GM15510 (cell line): ENCODE data around the gene WDR20.

Experiments
- POLR2A ChIP-seq: IDR thresholded peaks from 3 replicates; pipeline ENCODE4 v1.6.1; 2011; ENCODE audit warnings: borderline replicate concordance; ENCODE audit not compliant: insufficient read length; ENCODE audit errors: extremely low read depth

WDR20 gene

GRCh38 chr14:102184316-102185035 lies 44.8 kb downstream of the WDR20 start:
- no peak for TF ChIP-seq POLR2A

- no peak for TF ChIP-seq POLR2A
Measured at GRCh38 chr14:102185360-102185759, 45.7 kb downstream of the WDR20 start.

- TF ChIP-seq POLR2A = no peak
Measured at GRCh38 chr14:102187044-102187443, 47.3 kb downstream of the WDR20 start.

GRCh38 chr14:102187568-102188001 lies 47.9 kb downstream of the WDR20 start:
- TF ChIP-seq POLR2A = no peak

- no peak for TF ChIP-seq POLR2A
Measured at GRCh38 chr14:102188187-102188586, 48.5 kb downstream of the WDR20 start.

- TF ChIP-seq POLR2A = no peak
Measured at GRCh38 chr14:102189874-102190273, 50.2 kb downstream of the WDR20 start.

- TF ChIP-seq POLR2A = no peak
Measured at GRCh38 chr14:102192840-102193502, 53.3 kb downstream of the WDR20 start.

- no peak for TF ChIP-seq POLR2A
Measured at GRCh38 chr14:102194856-102195255, 55.2 kb downstream of the WDR20 start.

GRCh38 chr14:102195446-102195845 lies 55.7 kb downstream of the WDR20 start:
- TF ChIP-seq POLR2A = no peak

GRCh38 chr14:102196039-102196901 lies 56.6 kb downstream of the WDR20 start:
- no peak for TF ChIP-seq POLR2A

- TF ChIP-seq POLR2A = no peak
Measured at GRCh38 chr14:102196902-102197230, 57.2 kb downstream of the WDR20 start.

GRCh38 chr14:102197317-102197853 lies 57.7 kb downstream of the WDR20 start:
- TF ChIP-seq POLR2A = no peak

GRCh38 chr14:102200690-102201352 lies 61.1 kb downstream of the WDR20 start:
- no peak for TF ChIP-seq POLR2A

GRCh38 chr14:102201353-102201738 lies 61.6 kb downstream of the WDR20 start:
- TF ChIP-seq POLR2A = no peak
